ENCODE measurements around the gene CITED2. TPM values are rescaled to one million over a fixed set of nuclear protein-coding genes. Genes with fewer than 3 reads are reported as not detected.

The CITED2 gene
- total RNA-seq, 1 experiment from 2014 or later, result 54.2 TPM

DNA sequence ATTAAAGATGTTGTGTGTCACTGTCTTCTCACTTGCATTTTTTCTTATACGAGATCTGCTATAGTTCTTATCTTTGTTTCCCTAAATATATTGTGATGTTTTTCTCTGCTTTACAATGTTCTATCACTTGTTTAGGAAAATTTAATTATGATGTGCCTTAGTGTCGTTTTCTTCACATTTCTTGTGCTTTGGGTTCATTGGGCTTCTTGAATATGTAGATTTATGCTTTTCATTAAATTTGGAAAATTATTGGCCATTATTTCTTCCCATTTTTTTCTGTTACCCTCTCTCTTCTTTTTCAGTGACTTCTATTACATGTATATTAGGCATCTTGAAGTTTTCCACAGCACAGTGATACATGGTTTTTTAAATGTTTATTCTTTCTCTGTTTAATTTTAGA lies 33.4 kb downstream of the CITED2 start:
- Histone ChIP-seq H3K4me1 (ENCODE audit: insufficient read depth, low read length) (peaks cover 4% of the 10 kb centered on the region; the same call in 1 of the 2 replicates), H4K20me1 (ENCODE audit: low read length) (no peaks in the 10 kb centered on the region), H3K9me2 (replicated peaks; ENCODE audit: low read length) (no peaks in the 10 kb centered on the region), H3F3A (ENCODE audit: low read length, unreplicated experiment) (no peaks in the 10 kb centered on the region), H3K4me3 (ENCODE audit: low read length) (no peak overlapping the region), H2AFZ (ENCODE audit: low read length) (no peak overlapping the region), H3K4me2 (ENCODE audit: low read length) (no peak overlapping the region), H3K27me3 (ENCODE audit: low read length) (no peaks in the 10 kb centered on the region), H3K79me2 (ENCODE audit: low read length) (no peaks in the 10 kb centered on the region), H3K9ac (ENCODE audit: low read length) (no peak overlapping the region), H3K36me3 (ENCODE audit: low read depth, low read length) (no peaks in the 10 kb centered on the region), H3K27ac (ENCODE audit: low read length) (no peak overlapping the region), H3K9me3 (ENCODE audit: low read length) (no peaks in the 10 kb centered on the region)
- CTCF ChIA-PET, result no interaction called here
- DNase-seq (no peak), ATAC-seq (no peak)
- intact Hi-C loops (cut with micrococcal nuclease), result no loop called here
- TF ChIP-seq, protein P1, sequence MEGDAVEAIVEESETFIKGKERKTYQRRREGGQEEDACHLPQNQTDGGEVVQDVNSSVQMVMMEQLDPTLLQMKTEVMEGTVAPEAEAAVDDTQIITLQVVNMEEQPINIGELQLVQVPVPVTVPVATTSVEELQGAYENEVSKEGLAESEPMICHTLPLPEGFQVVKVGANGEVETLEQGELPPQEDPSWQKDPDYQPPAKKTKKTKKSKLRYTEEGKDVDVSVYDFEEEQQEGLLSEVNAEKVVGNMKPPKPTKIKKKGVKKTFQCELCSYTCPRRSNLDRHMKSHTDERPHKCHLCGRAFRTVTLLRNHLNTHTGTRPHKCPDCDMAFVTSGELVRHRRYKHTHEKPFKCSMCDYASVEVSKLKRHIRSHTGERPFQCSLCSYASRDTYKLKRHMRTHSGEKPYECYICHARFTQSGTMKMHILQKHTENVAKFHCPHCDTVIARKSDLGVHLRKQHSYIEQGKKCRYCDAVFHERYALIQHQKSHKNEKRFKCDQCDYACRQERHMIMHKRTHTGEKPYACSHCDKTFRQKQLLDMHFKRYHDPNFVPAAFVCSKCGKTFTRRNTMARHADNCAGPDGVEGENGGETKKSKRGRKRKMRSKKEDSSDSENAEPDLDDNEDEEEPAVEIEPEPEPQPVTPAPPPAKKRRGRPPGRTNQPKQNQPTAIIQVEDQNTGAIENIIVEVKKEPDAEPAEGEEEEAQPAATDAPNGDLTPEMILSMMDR (conservative IDR thresholded peaks at IDR 0.05; ENCODE audit: low read depth, low read length), result no peak
- no TSS peak for BruUV-seq (replicated peaks)
- POLR2A ChIA-PET (ENCODE audit: unreplicated experiment), result no interaction called here

- DNase-seq, result no peak
- Histone ChIP-seq H3K9me2 (replicated peaks; ENCODE audit: low read length) (no peaks in the 10 kb centered on the region), H2AFZ (ENCODE audit: low read length) (no peak overlapping the region), H3K4me1 (ENCODE audit: insufficient read depth, low read length) (peaks cover 4% of the 10 kb centered on the region; the same call in 1 of the 2 replicates), H3K79me2 (ENCODE audit: low read length) (no peaks in the 10 kb centered on the region), H3K4me3 (ENCODE audit: low read length) (no peak overlapping the region), H3K36me3 (ENCODE audit: low read depth, low read length) (no peaks in the 10 kb centered on the region), H4K20me1 (ENCODE audit: low read length) (no peaks in the 10 kb centered on the region), H3K9ac (ENCODE audit: low read length) (no peak overlapping the region), H3K9me3 (ENCODE audit: low read length) (no peaks in the 10 kb centered on the region), H3K27me3 (ENCODE audit: low read length) (no peaks in the 10 kb centered on the region), H3K4me2 (ENCODE audit: low read length) (no peak overlapping the region), H3F3A (ENCODE audit: low read length, unreplicated experiment) (no peaks in the 10 kb centered on the region), H3K27ac (ENCODE audit: low read length) (no peak overlapping the region)
- POLR2A ChIA-PET (ENCODE audit: unreplicated experiment), result no interaction called here
- no peak for ATAC-seq
- TF ChIP-seq EZH2 (IDR thresholded peaks at IDR 0.05; ENCODE audit: low read length, unreplicated experiment), result no peak
- no peak for TF ChIP-seq EZH2phosphoT487 (IDR thresholded peaks at IDR 0.05; ENCODE audit: borderline replicate concordance, low read length)
- TF ChIP-seq, protein P1 (conservative IDR thresholded peaks at IDR 0.05; ENCODE audit: low read depth, low read length), result no peak
- BruUV-seq (replicated peaks), result no TSS peak
- intact Hi-C loops (cut with micrococcal nuclease), result no loop called here
- CTCF ChIA-PET, result no interaction called here
These were observed 35.7 kb downstream of the CITED2 start for GRCh38 chr6:139338795-139339194.

DNA sequence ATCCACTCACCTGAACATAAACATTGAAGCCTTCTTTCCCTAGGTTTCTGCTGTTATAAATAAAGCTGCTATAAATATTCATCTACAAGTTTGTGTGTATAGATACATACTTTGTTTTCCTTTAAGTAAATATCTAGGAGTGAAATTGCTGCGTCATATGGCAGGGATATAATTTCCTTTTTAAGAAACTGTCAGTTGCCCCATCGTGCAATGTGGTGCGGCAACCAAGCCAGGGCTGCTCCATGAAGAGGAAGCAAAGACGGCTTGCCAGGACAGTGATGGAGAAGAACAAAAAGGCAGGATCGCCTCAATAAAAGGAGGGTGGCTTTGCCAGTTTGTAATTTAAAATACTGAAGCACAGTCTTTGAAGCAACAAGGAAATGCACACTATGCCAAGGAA lies 36.6 kb downstream of the CITED2 start:
- Histone ChIP-seq H3F3A (ENCODE audit: low read length, unreplicated experiment) (no peaks in the 10 kb centered on the region), H3K27me3 (ENCODE audit: low read length) (no peaks in the 10 kb centered on the region), H3K9me3 (ENCODE audit: low read length) (no peaks in the 10 kb centered on the region), H3K79me2 (ENCODE audit: low read length) (no peaks in the 10 kb centered on the region), H3K27ac (ENCODE audit: low read length) (no peak overlapping the region), H3K9ac (ENCODE audit: low read length) (no peak overlapping the region), H3K36me3 (ENCODE audit: low read depth, low read length) (no peaks in the 10 kb centered on the region), H3K4me2 (ENCODE audit: low read length) (no peak overlapping the region), H3K4me1 (ENCODE audit: insufficient read depth, low read length) (no peaks in the 10 kb centered on the region), H3K9me2 (replicated peaks; ENCODE audit: low read length) (no peaks in the 10 kb centered on the region), H4K20me1 (ENCODE audit: low read length) (no peaks in the 10 kb centered on the region), H3K4me3 (ENCODE audit: low read length) (no peak overlapping the region), H2AFZ (ENCODE audit: low read length) (no peak overlapping the region)
- ATAC-seq, result no peak
- intact Hi-C loops (cut with micrococcal nuclease), result no loop called here
- no TSS peak for BruUV-seq (replicated peaks)
- TF ChIP-seq, protein P1 (conservative IDR thresholded peaks at IDR 0.05; ENCODE audit: low read depth, low read length), result no peak
- TF ChIP-seq EZH2 (IDR thresholded peaks at IDR 0.05; ENCODE audit: low read length, unreplicated experiment), result no peak
- TF ChIP-seq EZH2phosphoT487 (IDR thresholded peaks at IDR 0.05; ENCODE audit: borderline replicate concordance, low read length), result no peak
- POLR2A ChIA-PET (ENCODE audit: unreplicated experiment), result no interaction called here
- no peak for DNase-seq
- CTCF ChIA-PET, result no interaction called here

Data from PC-3 (cell line).